NCI-H69 (cell line): ENCODE data around the gene TANGO6.

Experiments used
- DNase-seq: peaks from one replicate; lab custom pipeline; 2025; lab: John Stamatoyannopoulos, UW

The TANGO6 gene

GRCh38 chr16:68909099-68909733 lies 65.9 kb downstream of the TANGO6 start:
- no peak for DNase-seq

GRCh38 chr16:68910051-68910450 lies 66.7 kb downstream of the TANGO6 start:
- DNase-seq = peak; percentile 86

GRCh38 chr16:68915589-68915988 lies 72.3 kb downstream of the TANGO6 start:
- DNase-seq = no peak

GRCh38 chr16:68917541-68917940 lies 74.2 kb downstream of the TANGO6 start:
- DNase-seq = no peak

- DNase-seq = no peak
Measured at GRCh38 chr16:68920349-68920748, 77.0 kb downstream of the TANGO6 start.

- no peak for DNase-seq
Measured at GRCh38 chr16:68921637-68922036, 78.3 kb downstream of the TANGO6 start.

GRCh38 chr16:68923116-68923515 lies 79.8 kb downstream of the TANGO6 start:
- no peak for DNase-seq

- no peak for DNase-seq
Measured at GRCh38 chr16:68927018-68927417, 83.7 kb downstream of the TANGO6 start.

- DNase-seq = no peak
Measured at GRCh38 chr16:68931196-68931595, 87.9 kb downstream of the TANGO6 start.

- DNase-seq = no peak
Measured at GRCh38 chr16:68934402-68934801, 91.1 kb downstream of the TANGO6 start.

GRCh38 chr16:68935008-68935407 lies 91.7 kb downstream of the TANGO6 start:
- peak; percentile 55 for DNase-seq

- peak; percentile 26 for DNase-seq
Measured at GRCh38 chr16:68936736-68937631, 93.7 kb downstream of the TANGO6 start.

GRCh38 chr16:68939692-68940320 lies 96.5 kb downstream of the TANGO6 start:
- DNase-seq = no peak

- no peak for DNase-seq
Measured at GRCh38 chr16:68940816-68941215, 97.5 kb downstream of the TANGO6 start.

- DNase-seq = no peak
Measured at GRCh38 chr16:68943961-68944360, 100.6 kb downstream of the TANGO6 start.

- DNase-seq = no peak
Measured at GRCh38 chr16:68948230-68948910, 105.0 kb downstream of the TANGO6 start.

- peak; percentile 41 for DNase-seq
Measured at GRCh38 chr16:68951991-68952877, 108.9 kb downstream of the TANGO6 start.

- peak; percentile 92 for DNase-seq
Measured at GRCh38 chr16:68954911-68955635, 111.7 kb downstream of the TANGO6 start.

- DNase-seq = no peak
Measured at GRCh38 chr16:68960910-68961309, 117.6 kb downstream of the TANGO6 start.

- DNase-seq = no peak
Measured at GRCh38 chr16:68961778-68962402, 118.6 kb downstream of the TANGO6 start.
